ENCODE measurements around the gene KCNMB1. TPM values are rescaled to one million over a fixed set of nuclear protein-coding genes. Genes with fewer than 3 reads are reported as not detected.

The KCNMB1 gene
- total RNA-seq, 1 donor from 2014 or later, result 1.3 TPM

GRCh38 chr5:170368586-170368985 lies 20.6 kb downstream of the KCNMB1 start:
- no peak overlapping the region for H3K4me3 ChIP-seq
- H3K27me3 ChIP-seq (ENCODE audit: low read depth), result no peaks in the 10 kb centered on the region
- H3K9me3 ChIP-seq (replicated peaks), result no peaks in the 10 kb centered on the region
- H3K36me3 ChIP-seq, result no peaks in the 10 kb centered on the region
- no peaks in the 10 kb centered on the region for H3K4me1 ChIP-seq
- H3K27ac ChIP-seq (replicated peaks), result no peak overlapping the region
- TF ChIP-seq CTCF (IDR thresholded peaks at IDR 0.05; ENCODE audit: borderline replicate concordance), result no peak
- intact Hi-C loops (cut with micrococcal nuclease), result no loop called here
- no peak for DNase-seq

DNA sequence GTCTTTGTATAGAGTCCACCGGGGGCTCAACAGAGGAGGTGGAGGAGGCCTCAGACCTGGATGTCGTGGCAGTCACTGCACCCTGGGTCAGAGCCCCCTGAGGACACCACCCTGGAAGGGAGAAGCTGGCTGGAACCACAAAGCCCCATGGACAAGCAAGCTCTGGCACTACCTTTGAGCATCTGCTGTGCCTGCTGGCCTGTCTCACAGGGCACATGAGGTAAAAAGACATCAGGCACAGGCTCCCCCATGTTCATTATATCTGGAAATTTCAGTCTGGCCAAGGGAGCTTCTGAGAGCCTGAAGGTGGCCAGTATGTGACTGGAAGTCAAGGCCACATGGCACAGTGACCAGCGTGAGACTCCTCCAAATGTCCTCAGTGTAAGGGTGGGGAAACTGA lies 22.9 kb downstream of the KCNMB1 start:
- H3K36me3 ChIP-seq, result no peaks in the 10 kb centered on the region
- no peak overlapping the region for H3K4me3 ChIP-seq
- H3K27ac ChIP-seq (replicated peaks), result no peak overlapping the region
- DNase-seq, result no peak
- no peak for TF ChIP-seq CTCF (IDR thresholded peaks at IDR 0.05; ENCODE audit: borderline replicate concordance)
- H3K4me1 ChIP-seq, result peaks cover 22% of the 10 kb centered on the region
- no peaks in the 10 kb centered on the region for H3K9me3 ChIP-seq (replicated peaks)
- H3K27me3 ChIP-seq (ENCODE audit: low read depth), result no peaks in the 10 kb centered on the region
- intact Hi-C loops (cut with micrococcal nuclease), result no loop called here

DNA sequence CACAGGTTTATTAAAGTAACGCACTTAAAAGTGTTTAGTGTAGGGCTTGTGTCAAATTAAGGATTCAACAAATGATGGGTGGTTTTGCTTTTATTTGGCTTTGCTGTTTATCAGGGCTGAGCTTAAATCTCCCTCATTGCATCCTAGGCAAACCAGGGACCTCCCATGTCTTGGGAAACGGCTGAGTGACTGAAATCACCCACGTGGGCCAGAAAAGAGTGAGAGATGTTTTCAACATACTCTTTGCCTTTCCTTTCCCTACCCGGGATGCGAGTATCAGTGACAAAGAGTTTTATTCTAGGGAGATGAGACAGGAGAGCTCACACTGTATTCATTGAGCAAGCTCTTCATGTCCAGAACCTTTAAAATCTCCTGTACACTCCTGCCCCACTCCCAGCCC lies 23.3 kb downstream of the KCNMB1 start:
- Histone ChIP-seq H3K9me3 (replicated peaks) (no peaks in the 10 kb centered on the region), H3K4me3 (no peak overlapping the region), H3K4me1 (peaks cover 27% of the 10 kb centered on the region), H3K27me3 (ENCODE audit: low read depth) (no peaks in the 10 kb centered on the region), H3K36me3 (no peaks in the 10 kb centered on the region), H3K27ac (replicated peaks) (no peak overlapping the region)
- no peak for DNase-seq
- no peak for TF ChIP-seq CTCF (IDR thresholded peaks at IDR 0.05; ENCODE audit: borderline replicate concordance)
- intact Hi-C loops (cut with micrococcal nuclease), result no loop called here

GRCh38 chr5:170365011-170365410 lies 24.2 kb downstream of the KCNMB1 start:
- Histone ChIP-seq H3K27me3 (ENCODE audit: low read depth) (no peaks in the 10 kb centered on the region), H3K4me1 (peaks cover 35% of the 10 kb centered on the region), H3K27ac (replicated peaks) (no peak overlapping the region), H3K36me3 (no peaks in the 10 kb centered on the region), H3K9me3 (replicated peaks) (no peaks in the 10 kb centered on the region), H3K4me3 (no peak overlapping the region)
- intact Hi-C loops (cut with micrococcal nuclease), result no loop called here
- no peak for DNase-seq
- no peak for TF ChIP-seq CTCF (IDR thresholded peaks at IDR 0.05; ENCODE audit: borderline replicate concordance)

GRCh38 chr5:170363671-170364070 lies 25.5 kb downstream of the KCNMB1 start:
- H3K36me3 ChIP-seq, result no peaks in the 10 kb centered on the region
- TF ChIP-seq CTCF (IDR thresholded peaks at IDR 0.05; ENCODE audit: borderline replicate concordance), result no peak
- no peak overlapping the region for H3K4me3 ChIP-seq
- H3K9me3 ChIP-seq (replicated peaks), result no peaks in the 10 kb centered on the region
- peaks cover 48% of the 10 kb centered on the region for H3K4me1 ChIP-seq
- peak overlapping the region; percentile 75 for H3K27ac ChIP-seq (replicated peaks)
- intact Hi-C loops (cut with micrococcal nuclease), result no loop called here
- H3K27me3 ChIP-seq (ENCODE audit: low read depth), result no peaks in the 10 kb centered on the region
- DNase-seq, result no peak

GRCh38 chr5:170362656-170363055 lies 26.5 kb downstream of the KCNMB1 start:
- intact Hi-C loops (cut with micrococcal nuclease), result no loop called here

More at GRCh38 chr5:170362656-170363055, 26.5 kb downstream of the KCNMB1 start:
- H3K4me1 ChIP-seq, result peaks cover 53% of the 10 kb centered on the region
- no peaks in the 10 kb centered on the region for H3K27me3 ChIP-seq (ENCODE audit: low read depth)
- no peak for DNase-seq
- no peaks in the 10 kb centered on the region for H3K36me3 ChIP-seq
- H3K4me3 ChIP-seq, result no peak overlapping the region
- H3K27ac ChIP-seq (replicated peaks), result peak overlapping the region; percentile 75
- H3K9me3 ChIP-seq (replicated peaks), result no peaks in the 10 kb centered on the region
- TF ChIP-seq CTCF (IDR thresholded peaks at IDR 0.05; ENCODE audit: borderline replicate concordance), result no peak
